SIG-M5 treated with dmso at 0.1 percent for 504 hours (cell line): ENCODE measurements around the gene OR4F16.
"Not testable (repeated sequence)": the region's sequence is repeated elsewhere in the genome, so short reads cannot be mapped to it uniquely, and the experiment has no call there.

ENCODE experiments used
- DNase-seq: peaks from one replicate; lab custom pipeline; 2025; ENCODE audit not compliant: unreplicated experiment; lab: John Stamatoyannopoulos, UW

The OR4F16 gene

GRCh38 chr1:686554-686953 is at the start of gene OR4F16:
TSS of gene OR4F16 (minus strand) at chr1:686654. CDS start at chr1:686654, 0 bp downstream.
- DNase-seq, result not testable (repeated sequence)

GRCh38 chr1:733649-734048 is 47.2 kb upstream of the OR4F16 start:
- DNase-seq, result not testable (repeated sequence)

GRCh38 chr1:727040-727439 is 40.6 kb upstream of the OR4F16 start:
- not testable (repeated sequence) for DNase-seq
